ENCODE data around the gene AMN.

DNA sequence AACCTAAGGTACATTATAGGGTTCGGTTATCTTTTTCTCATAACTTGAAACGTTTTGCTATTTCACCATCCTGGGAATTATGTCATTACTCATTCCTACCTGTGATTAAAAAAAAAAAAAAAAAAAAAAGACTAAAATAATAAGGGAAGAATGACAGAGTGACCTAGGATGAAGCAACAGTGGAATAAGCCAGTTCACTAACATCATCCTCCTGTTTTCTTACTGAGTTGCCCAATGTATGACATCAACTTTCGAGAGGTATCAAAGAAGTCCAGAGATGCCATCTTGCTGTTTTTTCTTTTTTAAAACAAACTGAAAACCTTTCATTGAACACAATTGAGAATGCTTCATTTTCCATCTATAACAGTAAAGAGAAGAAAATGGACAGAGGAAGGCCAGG is 42.8 kb downstream of the AMN start:
- TF ChIP-seq, protein P1, sequence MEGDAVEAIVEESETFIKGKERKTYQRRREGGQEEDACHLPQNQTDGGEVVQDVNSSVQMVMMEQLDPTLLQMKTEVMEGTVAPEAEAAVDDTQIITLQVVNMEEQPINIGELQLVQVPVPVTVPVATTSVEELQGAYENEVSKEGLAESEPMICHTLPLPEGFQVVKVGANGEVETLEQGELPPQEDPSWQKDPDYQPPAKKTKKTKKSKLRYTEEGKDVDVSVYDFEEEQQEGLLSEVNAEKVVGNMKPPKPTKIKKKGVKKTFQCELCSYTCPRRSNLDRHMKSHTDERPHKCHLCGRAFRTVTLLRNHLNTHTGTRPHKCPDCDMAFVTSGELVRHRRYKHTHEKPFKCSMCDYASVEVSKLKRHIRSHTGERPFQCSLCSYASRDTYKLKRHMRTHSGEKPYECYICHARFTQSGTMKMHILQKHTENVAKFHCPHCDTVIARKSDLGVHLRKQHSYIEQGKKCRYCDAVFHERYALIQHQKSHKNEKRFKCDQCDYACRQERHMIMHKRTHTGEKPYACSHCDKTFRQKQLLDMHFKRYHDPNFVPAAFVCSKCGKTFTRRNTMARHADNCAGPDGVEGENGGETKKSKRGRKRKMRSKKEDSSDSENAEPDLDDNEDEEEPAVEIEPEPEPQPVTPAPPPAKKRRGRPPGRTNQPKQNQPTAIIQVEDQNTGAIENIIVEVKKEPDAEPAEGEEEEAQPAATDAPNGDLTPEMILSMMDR (IDR thresholded peaks at IDR 0.05), result no peak
- no peak for TF ChIP-seq EZH2 (IDR thresholded peaks at IDR 0.05; ENCODE audit: borderline replicate concordance, insufficient read depth, low read depth, low read length, poor library complexity, severe bottlenecking)
